Measurements from ENCODE around the gene TMEM151B.
A peak's percentile ranks its signal among the peaks of the same experiment; 100 is the strongest.

TMEM151B gene

DNA sequence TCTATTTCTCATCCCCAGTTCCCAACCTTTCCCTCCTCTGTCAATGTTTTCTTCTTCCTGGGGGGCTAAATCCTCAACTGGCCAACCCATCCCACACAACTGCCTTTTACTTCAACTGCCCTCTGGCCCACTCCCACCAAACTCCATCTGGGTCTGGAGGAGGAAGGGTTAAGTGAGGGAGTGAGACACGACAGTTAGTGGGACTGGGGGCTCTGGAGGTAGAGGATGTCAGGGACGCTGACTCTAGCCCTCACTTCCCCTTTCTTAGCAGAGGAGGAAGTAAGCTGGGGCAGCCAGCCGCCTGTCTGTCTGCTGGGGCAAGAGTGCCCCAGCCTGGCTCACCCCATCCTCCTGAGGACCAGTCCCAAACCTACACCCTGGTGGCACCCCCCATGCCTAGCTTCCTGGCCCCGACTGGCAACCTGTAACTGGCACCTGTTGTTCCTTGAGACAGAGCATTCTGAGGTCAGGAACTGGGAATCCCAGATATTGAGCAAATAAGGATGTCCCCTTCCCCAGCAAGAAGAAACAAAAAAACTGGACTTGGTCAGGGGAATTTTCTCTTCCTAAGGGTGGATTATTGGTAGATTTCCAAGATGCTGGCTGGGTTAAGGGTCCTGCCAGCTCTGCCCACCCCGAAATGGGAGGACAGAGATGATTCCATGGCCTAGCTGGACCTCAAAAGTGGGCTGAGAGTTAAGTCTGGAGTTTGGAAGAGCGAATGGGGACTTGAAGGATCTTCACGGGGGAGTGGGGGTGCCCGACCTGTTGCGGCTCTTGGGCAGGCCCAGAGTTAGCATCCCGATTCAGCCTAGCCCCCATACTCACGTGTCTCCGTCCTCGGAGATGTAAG, 5.9 kb upstream of the TMEM151B start:
- peak; percentile 46 for DNase-seq (ENCODE audit: low spot score)

DNA sequence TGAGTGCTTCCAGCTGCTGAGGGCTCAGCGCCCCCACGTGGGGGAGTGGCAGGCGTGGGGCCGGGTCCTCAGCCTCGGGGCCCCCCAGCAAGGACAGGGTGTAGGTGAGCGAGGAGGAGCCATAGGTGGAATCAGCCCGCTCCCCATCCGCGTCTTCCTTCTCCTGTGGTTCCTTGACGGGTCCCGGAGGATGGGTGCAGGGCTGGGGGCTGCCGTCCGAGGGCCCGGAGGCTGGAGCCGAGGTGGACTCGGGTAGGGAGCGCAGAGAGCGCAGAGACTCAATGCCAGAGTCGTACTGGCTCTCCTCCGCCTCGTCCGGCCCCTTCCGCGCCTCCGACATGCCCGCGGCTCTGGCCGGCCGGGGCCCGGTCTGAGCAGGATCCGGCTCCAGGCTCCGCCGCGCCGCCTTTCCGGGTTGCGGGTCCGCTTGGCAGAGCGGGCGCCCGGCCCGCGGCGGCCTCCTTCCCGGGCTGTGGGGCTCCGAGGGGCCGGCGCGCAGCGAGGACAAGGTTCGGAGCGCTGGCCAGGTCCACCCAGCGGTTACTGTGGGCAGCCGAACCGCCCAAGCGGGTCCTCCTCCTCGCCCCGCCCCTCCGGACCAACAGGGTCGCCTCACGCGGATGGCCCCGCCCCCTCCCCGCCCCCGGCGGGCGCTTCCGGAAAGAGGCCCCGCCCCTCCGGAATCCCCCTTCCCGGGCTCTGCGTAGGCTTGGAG, 5.1 kb upstream of the TMEM151B start, which contains the start of gene NFKBIE:
Gene NFKBIE, minus strand, starts transcription at position 545 of the 715 bp plus-strand sequence. Its CDS starts 205 bp downstream, at position 340.
- DNase-seq (ENCODE audit: low spot score) = peak; percentile 95

DNA sequence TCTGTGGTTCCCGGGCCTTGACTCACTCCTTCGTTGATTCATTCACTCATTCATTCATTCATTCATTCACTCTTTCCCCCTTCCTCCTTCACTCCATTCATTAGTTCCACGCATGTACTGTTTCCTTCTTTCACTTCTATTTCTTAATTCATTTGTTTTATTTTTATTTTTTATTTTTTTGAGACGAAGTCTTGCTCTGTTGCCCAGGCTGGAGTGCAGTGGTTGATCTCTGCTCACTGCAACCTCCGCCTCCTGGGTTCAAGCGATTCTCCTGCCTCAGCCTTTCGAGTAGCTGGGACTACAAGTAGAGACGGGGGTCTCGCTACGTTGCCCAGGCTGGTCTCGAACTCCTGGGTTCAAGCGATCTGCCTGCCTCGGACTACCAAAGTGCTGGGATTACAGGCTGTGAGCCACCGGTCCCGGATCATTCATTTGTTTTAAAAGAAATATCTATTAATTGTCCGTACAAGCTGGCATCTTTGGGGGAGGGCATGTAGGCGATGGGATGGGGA, 4.5 kb upstream of the TMEM151B start:
- DNase-seq (ENCODE audit: low spot score) = no peak

DNA sequence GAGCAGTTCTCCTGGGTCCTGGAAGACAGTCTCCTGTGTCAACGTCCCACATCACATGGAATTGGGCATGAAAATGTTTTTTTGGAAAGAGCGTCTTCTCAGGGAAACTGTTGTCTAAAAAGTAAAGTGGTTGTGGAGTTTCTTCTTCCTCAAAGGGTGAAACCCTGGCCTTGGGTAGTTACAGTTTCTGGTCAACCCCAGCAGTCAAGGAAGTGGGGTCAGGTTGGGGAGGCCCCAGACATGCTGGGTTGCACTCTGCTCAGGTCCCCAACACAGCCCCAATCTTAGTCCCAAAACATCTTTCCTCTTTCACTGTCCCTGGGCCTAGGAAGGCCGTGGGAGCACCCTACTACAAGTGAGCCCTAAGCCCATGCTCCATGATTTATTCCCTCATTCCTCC, 3.9 kb upstream of the TMEM151B start:
- no peak for DNase-seq (ENCODE audit: low spot score)

DNA sequence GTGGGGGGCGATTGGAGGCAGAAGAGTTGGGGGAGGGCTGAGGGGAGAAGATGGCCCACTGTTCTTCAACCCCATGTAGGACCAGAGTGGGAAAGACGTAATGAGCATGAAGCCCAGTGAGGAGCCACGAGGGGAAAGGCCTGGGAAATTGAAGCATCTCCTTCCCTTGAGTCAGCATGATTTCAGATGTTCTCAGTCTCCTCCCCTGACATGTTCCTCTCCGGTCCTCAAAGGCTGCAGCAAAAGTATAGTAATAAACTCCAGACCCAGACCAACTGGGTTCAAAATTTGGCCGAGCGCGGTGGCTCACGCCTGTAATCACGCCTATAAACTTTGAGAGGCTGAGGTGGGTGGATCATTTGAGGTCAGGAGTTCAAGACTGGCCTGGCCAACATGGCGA, 3.0 kb upstream of the TMEM151B start:
- DNase-seq (ENCODE audit: low spot score) = no peak

DNA sequence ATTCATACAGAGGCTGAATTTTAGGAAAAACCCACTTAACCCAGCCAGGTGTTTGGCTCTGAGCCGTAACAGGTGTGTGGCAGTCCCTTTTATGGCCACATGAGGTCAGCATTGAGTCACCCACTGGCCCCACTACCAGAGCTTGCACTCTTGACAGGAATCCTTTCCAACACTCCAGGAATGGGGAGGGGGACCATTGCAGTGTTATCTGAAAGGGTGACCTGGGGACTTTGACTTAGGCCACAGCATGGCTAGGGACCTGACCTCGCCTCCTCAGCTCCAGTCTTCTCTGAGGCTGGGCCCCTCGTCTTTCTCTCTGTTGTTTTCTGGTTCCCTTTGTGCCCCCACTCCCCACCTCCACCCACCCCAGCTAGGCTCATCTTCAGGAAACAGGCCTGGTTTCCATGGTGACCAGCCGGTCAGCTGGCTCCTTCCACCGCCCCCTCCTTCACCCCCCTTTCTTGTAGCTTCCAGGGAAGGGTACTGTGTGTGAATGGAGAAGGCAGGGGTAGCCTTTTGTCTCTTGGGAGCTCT, 2.1 kb upstream of the TMEM151B start:
- DNase-seq (ENCODE audit: low spot score) = peak; percentile 69

DNA sequence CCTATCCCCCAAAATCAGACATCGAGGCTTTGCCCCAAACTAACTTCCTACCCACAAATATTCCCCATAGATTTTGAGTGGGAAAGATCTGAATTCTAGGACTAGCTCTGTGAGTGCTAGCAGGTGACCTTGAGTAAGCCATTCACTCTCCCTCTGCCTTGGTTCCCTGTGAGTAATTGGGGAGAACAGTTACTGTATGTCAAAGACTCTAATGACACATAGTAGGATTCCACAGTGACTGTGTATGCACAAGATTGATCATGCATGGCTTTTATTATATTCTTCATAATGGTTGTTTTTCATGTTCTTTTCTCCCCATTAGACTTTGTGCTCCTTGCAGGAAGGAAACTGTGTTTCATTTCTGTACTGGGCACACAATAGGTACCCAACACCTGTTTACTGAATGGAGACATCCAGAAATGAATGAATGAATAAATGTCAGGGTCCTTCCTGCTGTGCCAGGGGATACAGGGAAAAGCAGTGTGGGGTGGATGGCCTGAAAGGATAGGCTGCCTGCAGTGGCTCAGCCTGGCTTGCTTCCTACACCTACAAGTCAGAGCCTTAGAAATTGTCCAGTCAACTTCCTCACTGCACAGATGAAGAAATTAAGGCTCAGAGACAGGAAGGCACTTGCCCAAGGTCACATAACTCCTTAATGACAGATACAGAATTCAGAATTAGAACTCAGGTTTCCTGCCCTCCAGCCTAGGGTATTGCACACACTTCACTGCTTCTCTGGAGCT, 901 bp upstream of the TMEM151B start:
- DNase-seq (ENCODE audit: low spot score) = no peak

DNA sequence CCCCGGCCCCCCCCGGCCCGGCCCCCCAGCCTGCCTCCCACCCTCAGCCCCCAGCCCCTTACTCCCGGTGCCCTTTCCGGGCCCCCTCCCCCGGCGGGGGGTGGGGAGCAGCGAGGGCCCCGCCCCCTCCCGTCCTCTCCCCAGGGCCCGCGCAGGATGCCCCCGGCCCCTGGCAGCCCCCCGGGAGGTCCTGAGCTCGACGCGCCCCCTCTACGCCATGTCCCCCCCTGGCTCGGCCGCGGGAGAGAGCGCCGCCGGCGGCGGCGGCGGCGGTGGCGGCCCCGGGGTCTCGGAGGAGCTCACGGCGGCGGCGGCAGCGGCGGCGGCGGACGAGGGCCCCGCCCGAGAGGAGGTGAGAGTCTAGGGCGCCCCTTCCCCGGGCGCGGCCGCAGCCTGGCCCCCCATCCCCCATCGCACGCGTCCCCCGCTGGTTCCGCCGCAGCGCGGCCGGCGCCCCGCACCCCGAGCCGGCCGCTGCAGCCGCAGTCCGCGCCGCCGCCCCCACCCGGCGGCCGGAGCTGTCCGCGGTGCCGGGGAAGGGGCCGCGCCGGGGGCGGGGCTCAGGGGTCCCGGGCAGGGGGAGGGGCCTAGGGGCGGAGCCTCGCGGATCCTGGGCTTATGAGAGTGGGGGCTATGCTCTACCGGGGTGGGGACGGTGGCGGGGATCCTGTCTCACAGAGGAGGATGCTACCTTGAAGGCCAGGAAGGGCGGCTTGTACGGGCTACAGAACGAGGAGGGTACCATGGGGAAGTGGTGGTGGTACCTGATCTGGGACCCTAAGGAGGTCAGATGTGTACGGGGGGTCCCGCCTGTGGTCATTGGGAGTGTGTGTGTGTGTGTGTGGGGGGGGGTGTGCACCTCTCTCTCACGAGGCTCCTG, 516 bp downstream of the TMEM151B start:
- DNase-seq (ENCODE audit: low spot score) = no peak

- no peak for DNase-seq (ENCODE audit: low spot score)
Measured at GRCh38 chr6:44271406-44271723, 1.1 kb downstream of the TMEM151B start.

GRCh38 chr6:44271914-44272313, 1.7 kb downstream of the TMEM151B start:
- DNase-seq (ENCODE audit: low spot score) = no peak

GRCh38 chr6:44272529-44272928, 2.3 kb downstream of the TMEM151B start:
- no peak for DNase-seq (ENCODE audit: low spot score)

DNA sequence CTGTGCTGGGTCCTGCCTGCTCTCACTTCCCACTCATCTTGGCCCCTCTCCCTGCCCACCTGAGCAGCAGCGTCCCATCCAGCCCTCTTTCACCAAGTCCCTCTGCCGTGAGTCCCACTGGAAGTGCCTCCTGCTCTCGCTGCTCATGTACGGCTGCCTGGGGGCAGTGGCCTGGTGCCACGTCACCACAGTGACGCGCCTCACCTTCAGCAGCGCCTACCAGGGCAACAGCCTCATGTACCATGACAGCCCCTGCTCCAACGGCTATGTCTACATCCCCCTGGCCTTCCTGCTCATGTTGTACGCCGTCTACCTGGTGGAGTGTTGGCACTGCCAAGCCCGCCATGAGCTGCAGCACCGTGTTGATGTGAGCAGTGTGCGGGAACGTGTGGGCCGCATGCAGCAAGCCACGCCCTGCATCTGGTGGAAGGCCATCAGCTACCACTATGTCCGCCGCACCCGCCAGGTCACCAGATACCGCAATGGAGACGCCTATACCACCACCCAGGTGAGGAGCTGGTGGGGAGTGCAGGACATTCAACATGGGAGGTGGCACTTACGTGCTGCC, 2.8 kb downstream of the TMEM151B start:
- no peak for DNase-seq (ENCODE audit: low spot score)

- DNase-seq (ENCODE audit: low spot score) = no peak
Measured at GRCh38 chr6:44273617-44274016, 3.4 kb downstream of the TMEM151B start.

DNA sequence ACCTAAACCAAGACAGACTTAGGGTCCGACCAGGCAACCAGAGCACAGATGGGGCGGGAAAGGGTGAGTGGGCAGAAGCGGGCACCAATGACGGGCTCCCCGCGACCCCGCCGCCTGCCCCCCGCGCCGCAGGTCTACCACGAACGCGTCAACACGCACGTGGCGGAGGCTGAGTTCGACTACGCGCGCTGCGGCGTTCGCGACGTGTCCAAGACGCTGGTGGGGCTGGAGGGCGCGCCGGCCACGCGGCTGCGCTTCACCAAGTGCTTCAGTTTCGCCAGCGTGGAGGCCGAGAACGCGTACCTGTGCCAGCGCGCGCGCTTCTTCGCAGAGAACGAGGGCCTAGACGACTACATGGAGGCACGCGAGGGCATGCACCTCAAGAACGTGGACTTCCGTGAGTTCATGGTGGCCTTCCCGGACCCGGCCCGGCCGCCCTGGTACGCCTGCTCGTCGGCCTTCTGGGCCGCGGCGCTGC, 5.1 kb downstream of the TMEM151B start:
- DNase-seq (ENCODE audit: low spot score) = no peak

DNA sequence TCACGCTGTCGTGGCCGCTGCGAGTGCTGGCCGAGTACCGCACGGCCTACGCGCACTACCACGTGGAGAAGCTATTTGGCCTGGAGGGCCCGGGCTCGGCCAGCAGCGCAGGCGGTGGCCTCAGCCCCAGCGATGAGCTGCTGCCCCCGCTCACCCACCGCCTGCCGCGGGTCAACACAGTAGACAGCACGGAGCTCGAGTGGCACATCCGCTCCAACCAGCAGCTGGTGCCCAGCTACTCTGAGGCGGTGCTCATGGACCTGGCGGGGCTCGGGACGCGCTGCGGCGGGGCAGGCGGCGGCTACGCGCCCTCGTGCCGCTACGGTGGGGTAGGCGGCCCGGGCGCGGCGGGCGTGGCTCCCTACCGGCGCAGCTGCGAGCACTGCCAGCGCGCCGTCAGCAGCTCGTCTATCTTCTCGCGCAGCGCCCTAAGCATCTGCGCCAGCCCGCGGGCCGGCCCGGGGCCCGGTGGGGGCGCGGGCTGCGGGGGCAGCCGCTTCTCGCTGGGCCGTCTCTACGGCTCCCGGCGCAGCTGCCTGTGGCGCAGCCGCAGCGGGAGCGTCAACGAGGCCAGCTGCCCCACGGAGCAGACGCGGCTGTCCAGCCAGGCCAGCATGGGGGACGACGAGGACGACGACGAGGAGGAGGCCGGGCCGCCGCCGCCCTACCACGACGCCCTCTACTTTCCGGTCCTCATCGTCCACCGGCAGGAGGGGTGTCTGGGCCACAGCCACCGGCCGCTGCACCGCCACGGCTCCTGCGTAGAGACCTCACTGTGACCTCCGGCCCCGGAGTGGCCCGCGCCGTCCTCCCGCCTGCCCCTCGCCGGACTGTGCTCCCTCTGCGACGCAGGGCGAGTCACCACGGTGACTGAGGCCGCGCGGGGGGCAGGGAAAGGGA, 5.7 kb downstream of the TMEM151B start:
- DNase-seq (ENCODE audit: low spot score) = no peak

GRCh38 chr6:44276667-44277640, 6.7 kb downstream of the TMEM151B start:
- no peak for DNase-seq (ENCODE audit: low spot score)

DNA sequence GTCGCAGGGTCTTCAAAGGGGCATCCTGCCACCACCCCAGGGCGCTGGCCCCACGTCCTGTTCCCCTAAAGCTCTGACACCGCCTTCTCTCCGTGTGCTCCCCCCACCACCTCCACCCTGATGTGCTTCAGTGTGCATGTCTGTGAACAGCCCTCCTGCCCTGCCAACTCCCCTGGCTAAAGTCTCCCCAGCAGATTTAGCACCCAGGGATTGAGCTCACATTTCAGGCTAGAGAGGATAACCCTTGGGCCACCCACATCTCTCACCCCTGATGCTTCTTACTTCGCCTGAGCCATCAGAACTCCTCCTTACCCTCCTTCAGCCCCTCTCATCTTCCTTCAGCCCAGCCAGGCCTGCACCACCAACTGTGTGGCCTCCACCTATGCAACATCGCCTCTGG, 7.5 kb downstream of the TMEM151B start:
- no peak for DNase-seq (ENCODE audit: low spot score)

- no peak for DNase-seq (ENCODE audit: low spot score)
Measured at GRCh38 chr6:44278315-44278714, 8.1 kb downstream of the TMEM151B start.
